ENCODE results near the gene KIR3DL3. TPM values are rescaled to one million over a fixed set of nuclear protein-coding genes. Genes with fewer than 3 reads are reported as not detected.

KIR3DL3 gene
- polyA plus RNA-seq, 1 donor (not counting 4 experiments of a cell fraction or from before 2014, with no cell fraction given): not detected

GRCh38 chr19:54707962-54708361 is 16.3 kb upstream of the KIR3DL3 start:
- no peak overlapping the region for H3K27ac ChIP-seq (ENCODE audit: control insufficient read depth, insufficient read depth, low read length)
- no peak overlapping the region for H3K4me2 ChIP-seq (ENCODE audit: control insufficient read depth, extremely low read depth, insufficient read depth, low read depth, low read length)
- H3K9me1 ChIP-seq (ENCODE audit: control insufficient read depth, extremely low read depth, insufficient read depth, low read length): no peaks in the 10 kb centered on the region
- peaks cover 8% of the 10 kb centered on the region for H3K9me3 ChIP-seq (ENCODE audit: control insufficient read depth, low read depth, low read length)
- no peak overlapping the region for H2AFZ ChIP-seq (ENCODE audit: control insufficient read depth, low read length)
- H4K20me1 ChIP-seq (ENCODE audit: control insufficient read depth, extremely low read depth, insufficient read depth, low read length): no peaks in the 10 kb centered on the region
- FAIRE-seq (no peak), DNase-seq (ENCODE audit: low read depth, low spot score) (no peak)
- no peaks in the 10 kb centered on the region for H3K4me1 ChIP-seq (ENCODE audit: control insufficient read depth, extremely low read depth, insufficient read depth, low read length)
- no peaks in the 10 kb centered on the region for H3K79me2 ChIP-seq (ENCODE audit: control insufficient read depth, insufficient read depth, low read length)
- no peaks in the 10 kb centered on the region for H3K27me3 ChIP-seq (ENCODE audit: control insufficient read depth, extremely low read depth, insufficient read depth, low read length)
- H3K4me3 ChIP-seq (ENCODE audit: control insufficient read depth in 2 of 3, extremely low read depth in 1 of 3, insufficient read depth in 2 of 3, low read depth in 1 of 3, low read length in 3 of 3): no peak overlapping the region
- dilution Hi-C loops (cut with MboI; ENCODE audit: extremely low pct_ligation_motif_present, low sequenced_read_pairs): no loop called here
- no peak overlapping the region for H3K9ac ChIP-seq (ENCODE audit: control insufficient read depth, extremely low read depth, insufficient read depth, low read length)
- TF ChIP-seq EZH2 (IDR thresholded peaks at IDR 0.05; ENCODE audit: low read length): no peak
- no peak for TF ChIP-seq CTCF (optimal IDR thresholded peaks at IDR 0.05 in 1 of 3, IDR thresholded peaks at IDR 0.05 in 1 of 3, conservative IDR thresholded peaks at IDR 0.05 in 1 of 3; ENCODE audit: extremely low read depth in 1 of 3, insufficient read depth in 2 of 3, low read length in 3 of 3)
- no peaks in the 10 kb centered on the region for H3K36me3 ChIP-seq (ENCODE audit: control insufficient read depth in 2 of 2, extremely low read depth in 1 of 2, insufficient read depth in 2 of 2, low read length in 2 of 2)

- Histone ChIP-seq H3K9me1 (ENCODE audit: control insufficient read depth, extremely low read depth, insufficient read depth, low read length) (no peaks in the 10 kb centered on the region), H4K20me1 (ENCODE audit: control insufficient read depth, extremely low read depth, insufficient read depth, low read length) (no peaks in the 10 kb centered on the region), H3K4me1 (ENCODE audit: control insufficient read depth, extremely low read depth, insufficient read depth, low read length) (no peaks in the 10 kb centered on the region), H3K9ac (ENCODE audit: control insufficient read depth, extremely low read depth, insufficient read depth, low read length) (no peak overlapping the region), H3K4me2 (ENCODE audit: control insufficient read depth, extremely low read depth, insufficient read depth, low read depth, low read length) (no peak overlapping the region), H3K79me2 (ENCODE audit: control insufficient read depth, insufficient read depth, low read length) (no peaks in the 10 kb centered on the region), H3K9me3 (ENCODE audit: control insufficient read depth, low read depth, low read length) (peaks cover 8% of the 10 kb centered on the region), H3K36me3 (ENCODE audit: control insufficient read depth in 2 of 2, extremely low read depth in 1 of 2, insufficient read depth in 2 of 2, low read length in 2 of 2) (no peaks in the 10 kb centered on the region), H3K27ac (ENCODE audit: control insufficient read depth, insufficient read depth, low read length) (no peak overlapping the region), H2AFZ (ENCODE audit: control insufficient read depth, low read length) (no peak overlapping the region), H3K4me3 (ENCODE audit: control insufficient read depth in 2 of 3, extremely low read depth in 1 of 3, insufficient read depth in 2 of 3, low read depth in 1 of 3, low read length in 3 of 3) (no peak overlapping the region), H3K27me3 (ENCODE audit: control insufficient read depth, extremely low read depth, insufficient read depth, low read length) (no peaks in the 10 kb centered on the region)
- dilution Hi-C loops (cut with MboI; ENCODE audit: extremely low pct_ligation_motif_present, low sequenced_read_pairs): no loop called here
- TF ChIP-seq CTCF (optimal IDR thresholded peaks at IDR 0.05 in 1 of 3, IDR thresholded peaks at IDR 0.05 in 1 of 3, conservative IDR thresholded peaks at IDR 0.05 in 1 of 3; ENCODE audit: extremely low read depth in 1 of 3, insufficient read depth in 2 of 3, low read length in 3 of 3) (no peak), EZH2 (IDR thresholded peaks at IDR 0.05; ENCODE audit: low read length) (no peak)
- DNase-seq (ENCODE audit: low read depth, low spot score) (no peak), FAIRE-seq (no peak)
These were observed 15.5 kb upstream of the KIR3DL3 start for GRCh38 chr19:54708781-54709180.
